ENCODE results near the gene SND1.

SND1 gene

GRCh38 chr7:127930341-127931328 is 278.6 kb downstream of the SND1 start:
- TF ChIP-seq FOXM1 (IDR thresholded peaks at IDR 0.05; ENCODE audit: borderline replicate concordance) (no peak), PKNOX1 (IDR thresholded peaks at IDR 0.05) (no peak), CTBP1 (IDR thresholded peaks at IDR 0.05; ENCODE audit: borderline replicate concordance) (no peak), FOXA1 (IDR thresholded peaks at IDR 0.05) (no peak), LEF1 (IDR thresholded peaks at IDR 0.05; ENCODE audit: borderline replicate concordance) (no peak), SP1 (IDR thresholded peaks at IDR 0.05) (no peak), ARNT (IDR thresholded peaks at IDR 0.05) (no peak), L3MBTL2 (conservative IDR thresholded peaks at IDR 0.05) (no peak), SUZ12 (IDR thresholded peaks at IDR 0.05) (no peak), FOXK2 (IDR thresholded peaks at IDR 0.05) (no peak), ELF4 (IDR thresholded peaks at IDR 0.05) (no peak)
- no peak for DNase-seq (ENCODE audit: extremely low spot score)
- ChIA-PET CTCF (interaction anchor here (0.7 kb wide), 1 partner anchor 223 kb away, joined by 3 read pairs; no protein-coding TSS in a partner anchor), POLR2A (no interaction called here)

- TF ChIP-seq CTBP1 (IDR thresholded peaks at IDR 0.05; ENCODE audit: borderline replicate concordance) (no peak), FOXK2 (IDR thresholded peaks at IDR 0.05) (no peak), ZNF384 (IDR thresholded peaks at IDR 0.05) (no peak), ARNT (IDR thresholded peaks at IDR 0.05) (no peak), BHLHE40 (IDR thresholded peaks at IDR 0.05; ENCODE audit: borderline replicate concordance) (no peak)
- ChIA-PET CTCF (no interaction called here), POLR2A (no interaction called here)
- no peak for DNase-seq (ENCODE audit: extremely low spot score)
Observed at GRCh38 chr7:127932076-127932475, 280.1 kb downstream of the SND1 start.

GRCh38 chr7:127932496-127932895 is 280.5 kb downstream of the SND1 start:
- DNase-seq (ENCODE audit: extremely low spot score), result no peak
- TF ChIP-seq BHLHE40 (IDR thresholded peaks at IDR 0.05; ENCODE audit: borderline replicate concordance), result no peak
- no peak for TF ChIP-seq LEF1 (IDR thresholded peaks at IDR 0.05; ENCODE audit: borderline replicate concordance)
- no peak for TF ChIP-seq ELF4 (IDR thresholded peaks at IDR 0.05)
- no peak for TF ChIP-seq ARNT (IDR thresholded peaks at IDR 0.05)
- TF ChIP-seq SUZ12 (IDR thresholded peaks at IDR 0.05), result no peak
- TF ChIP-seq FOXA1 (IDR thresholded peaks at IDR 0.05), result no peak
- no peak for TF ChIP-seq L3MBTL2 (conservative IDR thresholded peaks at IDR 0.05)
- no peak for TF ChIP-seq CTBP1 (IDR thresholded peaks at IDR 0.05; ENCODE audit: borderline replicate concordance)
- TF ChIP-seq HDGF (IDR thresholded peaks at IDR 0.05; ENCODE audit: borderline replicate concordance), result no peak
- no peak for TF ChIP-seq ZNF384 (IDR thresholded peaks at IDR 0.05)
- no peak for TF ChIP-seq FOXM1 (IDR thresholded peaks at IDR 0.05; ENCODE audit: borderline replicate concordance)
- no peak for TF ChIP-seq TARDBP (IDR thresholded peaks at IDR 0.05)
- no peak for TF ChIP-seq NFRKB (IDR thresholded peaks at IDR 0.05)
- CTCF ChIA-PET, result no interaction called here
- POLR2A ChIA-PET, result no interaction called here

DNA sequence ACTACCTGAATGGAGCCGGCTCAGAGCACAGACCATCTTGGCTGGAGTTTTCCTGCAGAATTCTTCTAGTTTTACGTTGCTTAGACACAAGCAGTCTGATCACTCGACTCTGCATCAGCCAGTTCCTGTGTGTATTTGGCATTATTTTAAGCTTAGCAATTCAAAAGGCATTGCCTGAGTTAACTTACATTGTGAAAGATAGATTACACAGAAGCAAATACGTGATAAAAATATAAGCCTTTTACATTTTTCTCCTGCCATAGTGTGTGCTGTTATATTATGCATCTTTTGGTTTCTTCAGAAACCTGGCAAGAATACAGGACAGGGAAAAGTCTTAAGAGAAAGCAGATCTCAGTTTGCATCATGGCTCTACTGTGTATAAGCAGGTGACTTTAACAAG is 281.2 kb downstream of the SND1 start:
- TF ChIP-seq NFRKB (IDR thresholded peaks at IDR 0.05) (no peak), CTBP1 (IDR thresholded peaks at IDR 0.05; ENCODE audit: borderline replicate concordance) (no peak), FOXA1 (IDR thresholded peaks at IDR 0.05) (no peak), LEF1 (IDR thresholded peaks at IDR 0.05; ENCODE audit: borderline replicate concordance) (no peak), PKNOX1 (IDR thresholded peaks at IDR 0.05) (no peak), ELF4 (IDR thresholded peaks at IDR 0.05) (no peak), FOXM1 (IDR thresholded peaks at IDR 0.05; ENCODE audit: borderline replicate concordance) (no peak), ZNF384 (IDR thresholded peaks at IDR 0.05) (no peak), HDGF (IDR thresholded peaks at IDR 0.05; ENCODE audit: borderline replicate concordance) (no peak), BHLHE40 (IDR thresholded peaks at IDR 0.05; ENCODE audit: borderline replicate concordance) (no peak), ARNT (IDR thresholded peaks at IDR 0.05) (no peak), FOXK2 (IDR thresholded peaks at IDR 0.05) (no peak), SP1 (IDR thresholded peaks at IDR 0.05) (no peak), SUZ12 (IDR thresholded peaks at IDR 0.05) (no peak), TARDBP (IDR thresholded peaks at IDR 0.05) (no peak), L3MBTL2 (conservative IDR thresholded peaks at IDR 0.05) (no peak)
- POLR2A ChIA-PET, result interaction anchor here (1.2 kb wide), 1 partner anchor 15 kb away, joined by 4 read pairs; no protein-coding TSS in a partner anchor
- DNase-seq (ENCODE audit: extremely low spot score), result no peak
- CTCF ChIA-PET, result no interaction called here

GRCh38 chr7:127934711-127935110 is 282.7 kb downstream of the SND1 start:
- no peak for DNase-seq (ENCODE audit: extremely low spot score)
- TF ChIP-seq LEF1 (IDR thresholded peaks at IDR 0.05; ENCODE audit: borderline replicate concordance), result no peak
- TF ChIP-seq ELF4 (IDR thresholded peaks at IDR 0.05), result no peak
- no peak for TF ChIP-seq FOXK2 (IDR thresholded peaks at IDR 0.05)
- no peak for TF ChIP-seq FOXM1 (IDR thresholded peaks at IDR 0.05; ENCODE audit: borderline replicate concordance)
- TF ChIP-seq L3MBTL2 (conservative IDR thresholded peaks at IDR 0.05), result no peak
- no peak for TF ChIP-seq TARDBP (IDR thresholded peaks at IDR 0.05)
- TF ChIP-seq FOXA1 (IDR thresholded peaks at IDR 0.05), result no peak
- no peak for TF ChIP-seq SUZ12 (IDR thresholded peaks at IDR 0.05)
- no peak for TF ChIP-seq CTBP1 (IDR thresholded peaks at IDR 0.05; ENCODE audit: borderline replicate concordance)
- TF ChIP-seq NFRKB (IDR thresholded peaks at IDR 0.05), result no peak
- ChIA-PET CTCF (no interaction called here), POLR2A (no interaction called here)

DNA sequence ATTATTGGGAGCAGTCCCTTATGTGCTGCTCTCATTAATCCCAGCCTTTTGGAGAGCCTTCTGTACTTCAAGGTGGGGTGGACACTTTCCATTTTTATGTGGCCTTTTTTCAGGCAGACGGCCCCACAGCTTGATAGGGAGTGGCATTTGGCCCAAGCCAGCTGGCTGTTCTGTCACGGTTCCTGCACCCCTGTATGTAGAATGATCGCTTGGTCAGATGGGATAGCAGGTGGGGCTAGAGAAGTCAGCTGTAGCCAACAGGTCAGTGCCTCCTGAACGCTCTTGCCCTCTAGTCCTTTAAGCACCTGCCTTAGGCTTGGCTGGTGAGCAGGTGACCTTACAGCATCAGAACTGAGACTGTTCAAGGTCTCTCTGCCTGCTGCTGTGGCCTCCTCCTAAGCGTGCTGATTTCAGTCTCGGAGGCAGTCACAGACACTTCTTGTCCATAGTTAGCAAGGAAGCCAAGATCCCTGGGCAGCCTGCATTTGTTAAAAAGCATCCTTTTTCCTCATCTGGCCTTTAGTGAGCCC is 283.9 kb downstream of the SND1 start:
- no peak for TF ChIP-seq SUZ12 (IDR thresholded peaks at IDR 0.05)
- TF ChIP-seq BHLHE40 (IDR thresholded peaks at IDR 0.05; ENCODE audit: borderline replicate concordance), result no peak
- TF ChIP-seq SP1 (IDR thresholded peaks at IDR 0.05), result no peak
- TF ChIP-seq CTBP1 (IDR thresholded peaks at IDR 0.05; ENCODE audit: borderline replicate concordance), result no peak
- no peak for TF ChIP-seq ZNF384 (IDR thresholded peaks at IDR 0.05)
- TF ChIP-seq L3MBTL2 (conservative IDR thresholded peaks at IDR 0.05), result no peak
- TF ChIP-seq ELF4 (IDR thresholded peaks at IDR 0.05), result no peak
- no peak for TF ChIP-seq FOXK2 (IDR thresholded peaks at IDR 0.05)
- no peak for TF ChIP-seq FOXA1 (IDR thresholded peaks at IDR 0.05)
- TF ChIP-seq HDGF (IDR thresholded peaks at IDR 0.05; ENCODE audit: borderline replicate concordance), result no peak
- TF ChIP-seq PKNOX1 (IDR thresholded peaks at IDR 0.05), result no peak
- TF ChIP-seq NFRKB (IDR thresholded peaks at IDR 0.05), result no peak
- TF ChIP-seq TARDBP (IDR thresholded peaks at IDR 0.05), result no peak
- no peak for TF ChIP-seq LEF1 (IDR thresholded peaks at IDR 0.05; ENCODE audit: borderline replicate concordance)
- no peak for TF ChIP-seq ARNT (IDR thresholded peaks at IDR 0.05)
- TF ChIP-seq FOXM1 (IDR thresholded peaks at IDR 0.05; ENCODE audit: borderline replicate concordance), result no peak
- DNase-seq (ENCODE audit: extremely low spot score), result no peak
- ChIA-PET POLR2A (no interaction called here), CTCF (no interaction called here)
